ENCODE results near the gene TNNT3.

Gene TNNT3

DNA sequence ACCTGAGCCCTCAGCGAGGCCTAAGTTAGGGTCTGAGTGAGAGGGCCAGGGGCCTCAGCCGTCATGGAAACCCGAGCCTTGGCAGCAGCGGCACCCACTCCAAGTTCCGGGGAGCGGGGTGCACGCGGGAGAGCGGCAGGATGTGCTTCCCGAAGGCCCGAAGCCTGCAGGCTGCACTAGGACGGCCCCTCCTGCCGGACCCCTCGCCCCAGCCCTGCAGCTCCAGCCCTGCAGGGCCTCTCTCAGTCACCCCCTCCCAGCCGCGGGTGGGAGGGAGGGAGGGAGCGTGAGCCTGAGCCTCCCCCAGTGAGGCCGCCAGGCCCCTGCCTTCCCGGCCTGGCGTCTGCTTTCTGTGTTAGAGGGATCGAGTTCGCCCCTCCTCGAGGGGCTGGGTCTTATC, 50.3 kb downstream of the TNNT3 start:
- no peak for DNase-seq
- intact Hi-C loops (cut with DNase I): no loop called here

DNA sequence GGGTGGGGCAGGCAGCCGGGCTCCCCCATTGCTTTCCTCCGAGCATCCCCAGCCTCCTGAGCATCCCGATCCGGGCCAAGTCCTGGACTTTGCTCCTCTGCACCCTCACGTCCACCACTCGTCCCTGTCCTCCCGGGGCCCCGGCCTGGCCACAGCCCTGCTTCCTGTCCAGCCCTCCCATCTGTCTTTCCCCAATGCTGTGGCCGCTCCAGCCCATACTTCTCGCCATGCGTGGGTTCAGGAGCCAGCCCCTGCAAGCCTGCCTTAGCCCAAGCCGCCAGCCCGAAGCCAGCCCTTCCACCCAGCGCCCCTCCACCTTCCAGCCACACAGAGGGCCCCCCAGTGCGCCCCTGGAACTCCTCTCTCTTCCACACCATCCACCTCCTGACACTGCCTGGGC, 51.5 kb downstream of the TNNT3 start:
- DNase-seq: peak in 3 of 10 donors; percentile 48 to 58 (median 52)
- intact Hi-C loops (cut with DNase I): no loop called here

DNA sequence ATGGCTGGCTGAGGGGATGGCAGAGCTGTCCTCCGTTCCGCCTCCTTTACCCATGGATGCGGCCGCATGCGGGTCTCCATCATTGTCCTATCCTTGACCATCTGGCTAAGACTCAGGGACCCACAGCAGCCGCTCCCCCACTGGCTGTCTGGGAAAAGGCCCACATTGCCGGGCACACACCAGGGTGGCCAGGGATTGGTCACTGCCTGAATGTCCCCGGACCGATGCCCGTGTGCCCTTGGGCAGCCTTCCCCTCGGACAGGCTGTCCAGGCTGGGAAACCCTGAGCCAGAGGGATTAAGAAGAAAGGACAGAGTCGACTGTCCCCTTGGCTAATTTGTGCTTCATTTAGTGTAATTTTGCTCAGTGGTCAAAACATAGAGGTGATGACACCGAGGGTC, 55.7 kb downstream of the TNNT3 start:
- DNase-seq: no peak
- intact Hi-C loops (cut with DNase I): no loop called here

DNA sequence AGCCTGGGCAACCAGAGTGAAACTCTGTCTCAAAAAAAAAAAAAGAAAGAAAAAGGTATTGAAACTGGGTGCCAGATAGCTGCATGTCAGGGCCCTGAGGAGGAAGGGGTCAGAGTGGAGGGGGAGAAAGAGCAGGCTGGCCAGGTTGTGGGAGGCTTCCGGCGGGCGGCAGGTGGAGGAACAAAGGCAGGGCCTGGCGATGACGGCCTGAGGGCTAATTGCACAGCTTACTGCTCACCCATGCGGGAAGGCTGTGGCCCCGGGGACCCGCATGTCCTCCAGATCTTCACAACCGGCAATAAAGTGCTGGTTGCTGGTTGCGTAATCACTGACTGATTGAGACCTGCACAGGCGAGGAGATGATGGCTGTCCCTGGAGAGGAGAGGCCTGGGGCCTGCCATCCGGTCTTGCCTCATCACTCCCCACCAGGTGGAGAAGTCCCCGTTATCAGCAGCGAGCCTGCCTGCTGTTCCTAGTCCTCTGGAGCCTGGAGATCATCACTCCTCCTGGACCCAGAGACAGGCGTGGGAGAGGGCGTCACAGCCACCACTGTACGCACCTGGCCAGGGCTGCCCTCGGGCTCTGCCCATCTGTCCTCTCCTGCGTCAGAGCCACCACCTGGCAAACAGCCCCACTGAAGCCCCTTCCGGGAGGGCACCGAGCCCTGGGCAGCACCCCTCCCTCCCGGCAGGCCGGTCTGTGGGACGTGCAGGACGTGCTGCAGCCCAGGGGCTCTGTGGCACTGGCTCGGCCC, 59.4 kb downstream of the TNNT3 start:
- intact Hi-C loops (cut with DNase I): no loop called here
- peak in 1 of 10 donors; percentile 16 for DNase-seq

DNA sequence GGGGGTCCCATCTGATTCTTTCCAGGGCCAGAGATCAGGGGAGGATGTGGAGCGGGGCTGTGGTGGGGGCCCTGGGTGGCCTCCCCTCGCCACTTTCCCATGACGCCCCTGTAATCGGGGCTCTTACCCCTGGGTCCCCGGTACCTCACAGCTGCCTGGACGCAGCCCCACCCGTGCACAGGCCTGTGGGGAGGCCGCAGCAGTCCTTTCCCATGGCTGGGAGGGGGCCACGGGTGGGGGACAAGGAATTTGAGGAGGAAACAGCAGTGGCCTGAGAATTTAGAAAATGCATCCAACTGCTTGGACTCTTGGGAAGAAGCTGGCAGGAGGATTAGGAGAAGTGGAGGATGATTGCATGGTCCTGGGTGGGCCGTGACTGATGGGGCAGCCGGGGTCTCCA, 60.1 kb downstream of the TNNT3 start:
- intact Hi-C loops (cut with DNase I): no loop called here
- DNase-seq: peak in 1 of 10 donors; percentile 16

DNA sequence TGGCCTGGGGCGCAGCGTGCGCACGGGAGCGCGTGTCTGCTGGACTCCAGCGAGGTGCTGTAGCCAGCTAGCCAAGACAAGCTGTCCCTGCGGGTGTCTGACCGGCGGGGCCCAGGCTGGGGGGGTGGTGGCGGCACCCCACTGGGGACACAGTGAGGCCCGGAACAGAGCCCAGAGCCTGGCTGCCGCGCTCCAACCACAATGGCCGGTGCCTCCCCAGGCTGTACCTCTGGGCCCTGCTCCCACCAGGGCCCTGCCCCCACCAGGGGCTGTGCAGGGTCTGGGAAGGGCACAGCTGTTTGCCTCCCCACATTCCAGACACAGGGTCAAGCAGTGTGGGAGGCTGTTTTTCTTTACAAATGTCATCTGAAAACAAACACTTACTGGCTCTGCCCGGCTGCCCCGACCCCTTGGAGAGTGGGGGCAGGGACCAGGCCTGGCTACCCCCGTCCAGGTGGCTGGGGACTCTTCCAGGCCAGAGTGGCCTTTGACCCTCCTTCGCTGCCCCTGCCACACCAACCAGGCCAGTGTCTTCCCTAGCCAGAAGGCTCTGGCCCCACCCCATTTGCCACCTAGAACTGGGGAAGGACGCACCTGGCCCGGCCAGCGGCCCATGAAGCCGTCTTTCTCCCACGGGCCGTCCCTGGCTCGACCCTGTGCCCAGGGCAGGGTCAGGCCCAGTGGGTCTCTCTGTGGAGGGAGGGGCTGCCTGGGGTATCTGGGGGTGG, 63.5 kb downstream of the TNNT3 start:
- intact Hi-C loops (cut with DNase I): no loop called here
- no peak for DNase-seq

DNA sequence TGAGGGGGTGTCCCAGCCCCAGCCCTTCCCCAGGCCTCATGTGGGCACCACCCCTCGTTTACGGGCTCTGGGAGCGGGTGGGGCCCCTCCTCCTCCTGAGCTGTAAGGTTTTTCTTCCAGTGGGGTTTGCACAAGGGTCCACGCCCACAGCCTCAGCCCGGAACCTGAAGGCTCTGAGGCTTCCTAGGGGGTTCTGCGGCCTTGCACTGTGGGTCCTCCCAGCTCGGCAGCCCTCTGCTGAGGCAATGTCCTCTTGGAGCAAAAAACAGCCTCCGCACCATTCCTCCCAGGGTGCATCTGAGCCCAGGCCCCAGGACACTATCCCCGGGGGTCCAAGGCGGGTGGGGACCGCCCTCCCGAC, 64.1 kb downstream of the TNNT3 start:
- intact Hi-C loops (cut with DNase I): no loop called here

DNA sequence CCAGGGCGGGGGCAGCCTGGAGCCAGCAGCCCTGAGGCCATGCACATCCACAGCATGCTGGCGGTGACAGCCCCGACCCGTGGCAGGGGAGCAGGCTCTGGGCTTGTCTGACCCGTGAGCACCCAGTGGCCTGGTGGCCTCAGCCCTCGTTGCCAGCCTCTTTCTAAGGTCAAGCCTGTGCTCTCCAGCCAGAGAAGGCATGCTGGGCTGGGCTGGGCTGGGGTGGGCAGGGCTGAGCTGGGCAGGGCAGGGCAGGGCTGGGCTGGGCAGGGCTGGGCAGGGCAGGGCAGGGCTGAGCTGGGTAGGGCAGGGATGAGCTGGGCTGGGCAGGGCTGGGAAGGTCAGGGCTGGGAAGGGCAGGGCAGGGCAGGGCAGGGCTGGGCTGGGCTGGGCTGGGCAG, 67.5 kb downstream of the TNNT3 start:
- DNase-seq: no peak
- intact Hi-C loops (cut with DNase I): no loop called here

More for the DNA sequence above, 64.1 kb downstream of the TNNT3 start:
- peak in 3 of 10 donors; percentile 12 to 57 (median 22) for DNase-seq

DNA sequence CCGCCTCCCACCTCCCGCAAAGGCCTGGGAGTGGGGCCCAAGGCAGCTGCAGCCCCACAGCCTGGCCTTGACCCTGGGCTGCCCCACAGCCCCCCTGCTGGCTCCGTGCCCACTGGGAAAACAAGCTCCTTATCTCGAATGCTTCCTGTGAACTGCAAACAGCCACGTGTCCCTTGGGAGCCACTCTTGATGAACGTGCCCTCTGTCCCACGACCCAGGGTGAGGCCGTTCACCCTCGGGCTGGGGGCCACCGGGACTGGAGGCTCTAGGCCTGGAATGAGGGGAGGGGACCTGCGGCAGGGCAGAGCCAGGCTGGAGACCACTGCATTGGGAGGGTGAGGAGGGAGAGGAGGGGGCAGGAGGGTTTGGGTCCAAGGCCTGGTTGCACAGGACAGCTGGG, 68.7 kb downstream of the TNNT3 start:
- intact Hi-C loops (cut with DNase I): no loop called here
- no peak for DNase-seq
